HepG2 (cell line): ENCODE measurements around the gene CAPZA1. TPM values are rescaled to one million over a fixed set of nuclear protein-coding genes. Genes with fewer than 3 reads are reported as not detected.

Experiments
- ATAC-seq: fragments of 200-7000 bp; cut with Tn5 transposase; 3 replicates; pipeline ENCODE4 v1.9.1; 2020; ENCODE audit warnings: mild to moderate bottlenecking, moderate library complexity
- BruUV-seq: library from RNA; stranded (reverse); fragments of 400-500 nt; replicated peaks from 2 replicates; lab custom pipeline; 2021; lab: Mats Ljungman, UMichigan
- CTCF ChIA-PET: fragments of 300-600 bp; formaldehyde crosslinking; extraction: SDS; loops from one replicate; lab custom pipeline; 2021; ENCODE audit warnings: low total read pairs, inconsistent platforms, low intra/inter-chr PET ratio; lab: Yijun Ruan, JAX
- POLR2A ChIA-PET: fragments of 350-600 bp; sonication (Branson Sonifier 250); formaldehyde crosslinking; loops from one replicate; lab custom pipeline; 2020; ENCODE audit warnings: antibody characterized with exemption, inconsistent platforms; lab: Yijun Ruan, JAX
- DNase-seq: peaks from one replicate; pipeline ENCODE4 v3.0.0-alpha.2; 2015; ENCODE audit warnings: low spot score
- FAIRE-seq: peaks from 3 replicates; lab custom pipeline; 2011; peaks lifted over from hg19 to GRCh38; lab: Jason Lieb, UNC
- H2AFZ ChIP-seq: one replicate; pipeline ENCODE4 v1.6.1; 2011; ENCODE audit warnings: low read length, inconsistent platforms
- H3K27ac ChIP-seq: fragments of 300-600 bp; 3 replicates; pipeline ENCODE4 v1.8.0; 2011; ENCODE audit warnings: mixed run types, mild to moderate bottlenecking, mixed read lengths, low read length, inconsistent platforms; ENCODE audit not compliant: insufficient read depth; ENCODE audit errors: extremely low read length
- H3K27me3 ChIP-seq, 2 experiments: fragments of 200-600 bp in 1 of 2; 2 replicates in 1 of 2; 3 replicates in 1 of 2; pipeline versions ENCODE4 v1.6.0 to v1.8.0; 2011; ENCODE audit warnings: low read length in 2 of 2, mild to moderate bottlenecking in 2 of 2, moderate library complexity in 2 of 2, inconsistent platforms in 1 of 2; ENCODE audit not compliant: insufficient read depth in 2 of 2, control insufficient read depth in 1 of 2
- H3K36me3 ChIP-seq, 2 experiments: fragments of 200-600 bp in 1 of 2; replicated peaks in 1 of 2; 2 replicates in 1 of 2; 3 replicates in 1 of 2; pipeline versions ENCODE4 v1.5.1 to v1.8.0; 2011; ENCODE audit warnings: low read length in 2 of 2, inconsistent platforms in 1 of 2; ENCODE audit not compliant: insufficient read depth in 2 of 2, control insufficient read depth in 1 of 2
- H3K4me1 ChIP-seq: 2 replicates; pipeline ENCODE4 v1.5.1; 2012; ENCODE audit warnings: low read length, inconsistent platforms; ENCODE audit not compliant: insufficient read depth
- H3K4me2 ChIP-seq: 2 replicates; pipeline ENCODE4 v1.6.0; 2011; ENCODE audit warnings: low read depth, low read length, inconsistent platforms
- H3K4me3 ChIP-seq, 3 experiments: fragments of 200-600 bp in 1 of 3; sonication (generic), shearing (Covaris generic) in 1 of 3; replicated peaks in 1 of 3; 2 replicates each; pipeline ENCODE4 v1.5.1; 2011 to 2016; ENCODE audit warnings: low read length in 3 of 3, inconsistent platforms in 2 of 3, low read depth in 2 of 3, mild to moderate bottlenecking in 2 of 3, control low read depth in 1 of 3, mixed read lengths in 1 of 3; ENCODE audit not compliant: insufficient read depth in 1 of 3
- H3K79me2 ChIP-seq: one replicate; pipeline ENCODE4 v1.6.1; 2011; ENCODE audit warnings: low read length, inconsistent platforms; ENCODE audit not compliant: insufficient read depth
- H3K9ac ChIP-seq: 2 replicates; pipeline ENCODE4 v1.6.0; 2011; ENCODE audit warnings: mild to moderate bottlenecking, low read depth, low read length, inconsistent platforms; ENCODE audit not compliant: insufficient read depth
- H3K9me3 ChIP-seq: 2 replicates; pipeline ENCODE4 v1.5.1; 2012; ENCODE audit warnings: mild to moderate bottlenecking, low read length
- H4K20me1 ChIP-seq: 2 replicates; pipeline ENCODE4 v1.6.0; 2011; ENCODE audit warnings: inconsistent platforms, mild to moderate bottlenecking, low read length, moderate library complexity; ENCODE audit not compliant: insufficient read depth
- CEBPG ChIP-seq: IDR thresholded peaks from 2 replicates; pipeline ENCODE4 v1.6.1; 2016
- EED ChIP-seq: sonication (generic); formaldehyde crosslinking; IDR thresholded peaks from 2 replicates; pipeline ENCODE4 v1.5.0; 2020; ENCODE audit warnings: mild to moderate bottlenecking, missing genetic modification reagents
- GATAD2A ChIP-seq: IDR thresholded peaks from 2 replicates; pipeline ENCODE4 v1.6.1; 2016
- GPN1 ChIP-seq: sonication (generic); formaldehyde crosslinking; IDR thresholded peaks from 2 replicates; pipeline ENCODE4 v1.5.1; 2020; ENCODE audit warnings: missing genetic modification reagents, borderline replicate concordance
- HNF4A ChIP-seq: sonication (generic); formaldehyde crosslinking; IDR thresholded peaks from 2 replicates; pipeline ENCODE4 v1.4.0; 2020; ENCODE audit warnings: missing genetic modification reagents
- MTA3 ChIP-seq: sonication (generic); formaldehyde crosslinking; IDR thresholded peaks from 2 replicates; pipeline ENCODE4 v1.4.0; 2020; ENCODE audit warnings: missing genetic modification reagents
- NFE2 ChIP-seq: sonication (generic); formaldehyde crosslinking; IDR thresholded peaks from 2 replicates; pipeline ENCODE4 v1.4.0; 2020; ENCODE audit warnings: missing genetic modification reagents
- NFYC ChIP-seq: IDR thresholded peaks from 2 replicates; pipeline ENCODE4 v1.6.1; 2016; ENCODE audit warnings: missing genetic modification reagents, missing compliant biosample characterization
- POLR2AphosphoS5 ChIP-seq: IDR thresholded peaks from 2 replicates; pipeline ENCODE4 v1.6.1; 2012; ENCODE audit warnings: low read depth, low read length
- RFXANK ChIP-seq: IDR thresholded peaks from 2 replicates; pipeline ENCODE4 v1.6.1; 2016
- RXRB ChIP-seq: IDR thresholded peaks from 2 replicates; pipeline ENCODE4 v1.6.1; 2016; ENCODE audit warnings: borderline replicate concordance, missing genetic modification reagents, missing compliant biosample characterization
- SUZ12 ChIP-seq: fragments of 150-350 bp; IDR thresholded peaks from 2 replicates; pipeline ENCODE4 v1.6.1; 2014; ENCODE audit warnings: low read depth, low read length
- TP53 ChIP-seq: sonication (generic); formaldehyde crosslinking; conservative IDR thresholded peaks from 2 replicates; pipeline ENCODE4 v1.4.0; 2020; ENCODE audit warnings: missing genetic modification reagents
- ZC3H13 ChIP-seq: sonication (generic); formaldehyde crosslinking; IDR thresholded peaks from 2 replicates; pipeline ENCODE4 v1.8.1; 2023; ENCODE audit warnings: mild to moderate bottlenecking, missing genetic modification reagents, moderate library complexity
- ZC3H4 ChIP-seq: sonication (generic); formaldehyde crosslinking; IDR thresholded peaks from 2 replicates; pipeline ENCODE4 v1.4.0; 2020; ENCODE audit warnings: missing genetic modification reagents, borderline replicate concordance
- ZNF136 ChIP-seq: sonication (generic); formaldehyde crosslinking; IDR thresholded peaks from 2 replicates; pipeline ENCODE4 v1.8.1; 2022; ENCODE audit warnings: low read depth, mild to moderate bottlenecking, moderate library complexity, missing genetic modification reagents
- ZNF260 ChIP-seq: sonication (generic); formaldehyde crosslinking; IDR thresholded peaks from 2 replicates; pipeline ENCODE4 v1.4.0; 2020; ENCODE audit warnings: missing genetic modification reagents, low read depth, mild to moderate bottlenecking, borderline replicate concordance
- ZNF3 ChIP-seq: IDR thresholded peaks from 2 replicates; pipeline ENCODE4 v1.7.0; 2017; ENCODE audit warnings: inconsistent platforms
- ZNF30 ChIP-seq: sonication (generic); formaldehyde crosslinking; IDR thresholded peaks from 2 replicates; pipeline ENCODE4 v1.5.0; 2020; ENCODE audit warnings: mild to moderate bottlenecking, missing genetic modification reagents
- ZNF383 ChIP-seq: sonication (generic); formaldehyde crosslinking; IDR thresholded peaks from 2 replicates; pipeline ENCODE4 v1.4.0; 2020; ENCODE audit warnings: missing genetic modification reagents, mild to moderate bottlenecking, borderline replicate concordance
- ZNF543 ChIP-seq: sonication (generic); formaldehyde crosslinking; IDR thresholded peaks from 2 replicates; pipeline ENCODE4 v1.4.0; 2020; ENCODE audit warnings: mild to moderate bottlenecking, missing genetic modification reagents
- ZNF605 ChIP-seq: sonication (generic); formaldehyde crosslinking; IDR thresholded peaks from 2 replicates; pipeline ENCODE4 v1.8.0; 2022; ENCODE audit warnings: mild to moderate bottlenecking, missing genetic modification reagents
- ZNF720 ChIP-seq: sonication (generic); formaldehyde crosslinking; IDR thresholded peaks from 2 replicates; pipeline ENCODE4 v1.4.0; 2020; ENCODE audit warnings: missing genetic modification reagents
- WGBS: methylation state at CpG from one replicate; pipeline ENCODE4 v1.1.6; 2017; ENCODE audit warnings: low lambda C conversion rate; 5-methylcytosine and 5-hydroxymethylcytosine counted together
- in situ Hi-C: cut with HindIII; loops from 2 replicates; pipeline ENCODE4 v1.10.0; 2017; ENCODE audit warnings: low pct_unique_long_range_greater_than_20kb; ENCODE audit not compliant: extremely low pct_ligation_motif_present
- intact Hi-C: fragments of 100-400 bp; cut with micrococcal nuclease; formaldehyde crosslinking; loops from one replicate; pipeline ENCODE4 v1.10.0; 2022; ENCODE audit not compliant: unreplicated experiment
- polyA plus RNA-seq, 8 experiments: library from polyadenylated mRNA; depleted of rRNA in 3 of 8; stranded (reverse) in 7 of 8; unstranded in 1 of 8; fragments of >200 nt; fragmentation: Illumina TruSeq in 4 of 8; extraction: Trizol in 4 of 8; gene quantifications; 2 replicates each; pipeline versions ENCODE4 v1.2.1 to v1.2.3, GENCODE V29; 2011 to 2016; ENCODE audit warnings: low read depth in 4 of 8, missing spikeins in 1 of 8, mixed read lengths in 1 of 8; ENCODE audit not compliant: insufficient read depth in 1 of 8
- total RNA-seq, 5 experiments: library from RNA; depleted of rRNA; stranded (reverse); fragments of >200 nt; fragmentation: Illumina TruSeq; extraction: Trizol; gene quantifications; 2 replicates each; pipeline ENCODE4 v1.2.3, GENCODE V29; 2016; ENCODE audit warnings: low read depth in 1 of 5

The CAPZA1 gene
- total and polyA plus RNA-seq, 2 of the 13 experiments (the other 11 are each of a cell fraction or from before 2014, with no cell fraction given), result 67.0 to 117 TPM

DNA sequence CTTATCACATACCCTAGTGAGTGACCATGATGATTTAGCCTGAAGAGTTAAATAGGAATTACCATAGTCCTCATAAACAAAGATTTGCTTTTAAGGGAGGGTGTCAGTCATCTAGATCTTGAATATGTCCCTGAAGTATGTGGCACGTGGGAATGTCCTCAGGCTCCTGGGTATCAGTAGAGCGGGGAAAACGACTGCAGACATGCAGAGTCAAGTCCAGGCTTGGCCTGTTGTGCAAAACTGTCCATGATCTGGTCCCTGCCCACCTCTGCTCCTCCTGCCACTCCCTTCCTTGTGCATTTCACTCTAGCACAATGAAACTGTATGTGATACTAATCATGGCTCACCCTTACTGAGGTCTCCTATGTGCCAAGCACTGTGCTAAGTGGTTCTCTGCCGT, 67.7 kb downstream of the CAPZA1 start:
- ChIA-PET CTCF (no interaction called here), POLR2A (no interaction called here)
- no peak for TF ChIP-seq HNF4A
- TF ChIP-seq ZC3H13 (CRISPR knock-in tag), result no peak
- no peak for TF ChIP-seq CEBPG (CRISPR knock-in tag)
- ATAC-seq (no peak), FAIRE-seq (no peak), DNase-seq (no peak)
- BruUV-seq, result no TSS peak
- no peak overlapping the region for H2AFZ ChIP-seq
- in situ Hi-C loops, result no loop called here
- intact Hi-C loops, result no loop called here
- no peaks in the 10 kb centered on the region for H3K9me3 ChIP-seq
- H3K36me3 ChIP-seq, result peaks cover 8 to 27% of the 10 kb centered on the region in 2 experiments
- no peak overlapping the region for H3K4me2 ChIP-seq
- H3K9ac ChIP-seq, result no peak overlapping the region
- no peak overlapping the region for H3K4me3 ChIP-seq
- no peak overlapping the region for H3K27ac ChIP-seq
- WGBS, result 95% methylated on average over 4 of the region's 4 CpGs
- no peaks in the 10 kb centered on the region for H3K4me1 ChIP-seq
- no peaks in the 10 kb centered on the region for H3K27me3 ChIP-seq
- peaks cover 17% of the 10 kb centered on the region for H3K79me2 ChIP-seq
- no peaks in the 10 kb centered on the region for H4K20me1 ChIP-seq

DNA sequence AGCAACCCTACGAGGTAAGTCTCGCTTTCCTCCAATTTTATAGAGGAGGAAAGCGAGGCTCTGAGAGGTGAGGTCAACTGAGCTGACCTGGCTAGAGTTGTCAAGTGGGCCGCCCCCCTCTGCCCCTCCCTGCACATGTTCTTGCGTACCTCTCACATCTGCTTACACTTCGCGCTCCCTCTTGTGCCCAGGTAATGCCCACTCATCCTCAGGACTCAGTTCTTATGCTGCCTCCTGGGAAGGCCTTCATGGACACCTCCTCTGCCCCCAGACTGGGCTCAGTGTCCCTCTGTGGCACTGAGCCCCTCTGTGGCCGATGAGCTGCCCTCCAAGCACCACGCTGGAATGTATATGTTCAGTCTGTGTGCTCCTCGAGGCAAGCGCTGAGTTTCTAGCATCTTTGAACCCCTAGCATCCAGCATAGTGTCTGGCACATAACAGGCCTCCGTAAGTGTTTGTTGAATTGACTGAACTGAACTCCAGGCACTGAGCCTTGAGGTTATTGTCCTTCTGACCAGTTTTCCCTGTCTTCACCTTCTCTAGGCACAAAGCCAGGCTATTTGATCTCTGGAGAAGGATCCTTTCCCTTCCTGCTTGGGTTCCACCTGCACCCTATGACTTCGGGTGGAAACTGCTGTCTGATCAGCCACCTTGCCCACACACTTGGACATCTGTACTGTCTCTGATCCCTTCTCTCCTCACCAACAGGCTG, 68.3 kb downstream of the CAPZA1 start:
- TF ChIP-seq RFXANK (CRISPR knock-in tag), result no peak
- TF ChIP-seq EED, result no peak
- no peak for TF ChIP-seq ZNF605
- no peak for TF ChIP-seq RXRB (CRISPR knock-in tag)
- TF ChIP-seq GPN1 (CRISPR knock-in tag), result no peak
- no peak for TF ChIP-seq ZNF720 (CRISPR knock-in tag)
- no peak for TF ChIP-seq ZNF383 (CRISPR knock-in tag)
- no peak for TF ChIP-seq ZNF136 (CRISPR knock-in tag)
- TF ChIP-seq MTA3 (CRISPR knock-in tag), result no peak
- TF ChIP-seq ZNF543 (CRISPR knock-in tag), result no peak
- no peak for TF ChIP-seq ZNF30 (CRISPR knock-in tag)
- no peak for TF ChIP-seq POLR2AphosphoS5
- no peak for TF ChIP-seq ZC3H4 (CRISPR knock-in tag)
- TF ChIP-seq NFE2 (CRISPR knock-in tag), result no peak
- TF ChIP-seq GATAD2A, result no peak
- TF ChIP-seq TP53 (CRISPR knock-in tag), result no peak
- no peak for TF ChIP-seq ZNF3 (CRISPR knock-in tag)
- no peak for TF ChIP-seq NFYC (CRISPR knock-in tag)
- TF ChIP-seq ZNF260 (CRISPR knock-in tag), result no peak
- no peak for TF ChIP-seq SUZ12
- ChIA-PET CTCF (no interaction called here), POLR2A (no interaction called here)
- no peak for ATAC-seq
- Histone ChIP-seq H3K79me2 (peaks cover 14% of the 10 kb centered on the region), H2AFZ (no peak overlapping the region), H3K9me3 (no peaks in the 10 kb centered on the region), H3K36me3 (peaks cover 11 to 33% of the 10 kb centered on the region in 2 experiments), H3K4me3 (no peak overlapping the region), H3K4me2 (no peak overlapping the region), H3K27me3 (no peaks in the 10 kb centered on the region), H3K9ac (no peak overlapping the region), H3K4me1 (no peaks in the 10 kb centered on the region), H4K20me1 (no peaks in the 10 kb centered on the region), H3K27ac (no peak overlapping the region)
- 93% methylated on average over 12 of the region's 13 CpGs for WGBS
- no peak for FAIRE-seq
- in situ Hi-C loops (no loop called here), intact Hi-C loops (no loop called here)
- DNase-seq, result no peak
- BruUV-seq, result no TSS peak
